K562 (cell line): Measurements from ENCODE around the gene ITGAE. TPM values are rescaled to one million over a fixed set of nuclear protein-coding genes. Genes with fewer than 3 reads are reported as not detected.

Source experiments
- ATAC-seq: fragments of 200-7000 bp; cut with Tn5 transposase; 3 replicates; pipeline ENCODE4 v1.9.1; 2020; ENCODE audit warnings: moderate library complexity
- BruUV-seq: library from RNA; stranded (reverse); fragments of 400-500 nt; replicated peaks from 2 replicates; lab custom pipeline; 2021; lab: Mats Ljungman, UMichigan
- CTCF ChIA-PET: fragments of 300-600 bp; formaldehyde crosslinking; extraction: SDS; loops from one replicate; lab custom pipeline; 2021; ENCODE audit warnings: low intra/inter-chr PET ratio; lab: Yijun Ruan, JAX
- POLR2A ChIA-PET: fragments of 300-600, 350-650 bp; sonication (Branson Sonifier 250); formaldehyde crosslinking; extraction: SDS; loops from one replicate; lab custom pipeline; 2021; ENCODE audit warnings: antibody characterized with exemption, inconsistent platforms; lab: Yijun Ruan, JAX
- DNase-seq, 4 experiments: peaks; one replicate each; pipeline versions ENCODE4 v3.0.0 to v3.0.0-alpha.2; 2011 to 2018; ENCODE audit warnings: low spot score in 3 of 4, mixed read lengths in 3 of 4; ENCODE audit errors: extremely low read depth in 1 of 4
- FAIRE-seq: peaks from 2 replicates; lab custom pipeline; 2011; peaks lifted over from hg19 to GRCh38; lab: Jason Lieb, UNC
- H2AFZ ChIP-seq: 2 replicates; pipeline ENCODE4 v1.6.0; 2011; ENCODE audit warnings: low read depth, low read length, control low read depth, inconsistent platforms
- H3K27ac ChIP-seq: fragments of 200-600 bp; 3 replicates; pipeline ENCODE4 v1.8.0; 2011; ENCODE audit warnings: low read depth, mild to moderate bottlenecking, control low read depth, inconsistent platforms, low read length, moderate library complexity, mixed read lengths; ENCODE audit errors: extremely low read depth
- H3K27me3 ChIP-seq, 2 experiments: fragments of 300-600 bp in 1 of 2; 2 replicates in 1 of 2; 3 replicates in 1 of 2; pipeline versions ENCODE4 v1.6.0 to v1.8.0; 2011; ENCODE audit warnings: inconsistent platforms in 2 of 2, low read length in 2 of 2, mild to moderate bottlenecking in 1 of 2, mixed read lengths in 1 of 2, moderate library complexity in 1 of 2; ENCODE audit not compliant: control insufficient read depth in 2 of 2, insufficient read depth in 2 of 2
- H3K36me3 ChIP-seq: fragments of 300-600 bp; 3 replicates; pipeline ENCODE4 v1.8.0; 2011; ENCODE audit warnings: mild to moderate bottlenecking, low read length, inconsistent platforms; ENCODE audit not compliant: control insufficient read depth, insufficient read depth
- H3K4me1 ChIP-seq, 2 experiments: fragments of 200-600 bp in 1 of 2; replicated peaks in 1 of 2; 2 replicates in 1 of 2; 3 replicates in 1 of 2; pipeline versions ENCODE4 v1.5.1 to v1.8.0; 2011; ENCODE audit warnings: inconsistent platforms in 2 of 2, low read length in 2 of 2, mild to moderate bottlenecking in 1 of 2, mixed read lengths in 1 of 2, moderate library complexity in 1 of 2; ENCODE audit not compliant: control insufficient read depth in 2 of 2, insufficient read depth in 2 of 2
- H3K4me2 ChIP-seq: 2 replicates; pipeline ENCODE4 v1.6.1; 2011; ENCODE audit warnings: low read length, control low read depth, inconsistent platforms, mixed read lengths; ENCODE audit not compliant: insufficient read depth
- H3K4me3 ChIP-seq: fragments of 200-600 bp; sonication (generic), shearing (Covaris generic); 2 replicates; pipeline ENCODE4 v1.5.1; 2016; ENCODE audit warnings: control low read depth, inconsistent platforms
- H3K79me2 ChIP-seq: fragments of 200-600 bp; 3 replicates; pipeline ENCODE4 v1.8.0; 2011; ENCODE audit warnings: low read length, inconsistent platforms; ENCODE audit not compliant: control insufficient read depth, insufficient read depth
- H3K9ac ChIP-seq, 2 experiments: 2 replicates each; pipeline versions ENCODE4 v1.6.0 to v1.6.1; 2011; ENCODE audit warnings: low read depth in 2 of 2, low read length in 2 of 2, control low read depth in 1 of 2, inconsistent platforms in 1 of 2, mild to moderate bottlenecking in 1 of 2, mixed read lengths in 1 of 2; ENCODE audit not compliant: insufficient read depth in 1 of 2
- H3K9me1 ChIP-seq: one replicate; pipeline ENCODE4 v1.6.0; 2011; ENCODE audit warnings: inconsistent platforms, mild to moderate bottlenecking, low read length, moderate library complexity; ENCODE audit not compliant: control insufficient read depth, insufficient read depth
- H3K9me3 ChIP-seq: replicated peaks from 2 replicates; pipeline ENCODE4 v1.5.1; 2011; ENCODE audit warnings: low read depth, low read length, inconsistent platforms; ENCODE audit not compliant: control insufficient read depth, insufficient read depth
- H4K20me1 ChIP-seq: replicated peaks from 2 replicates; pipeline ENCODE4 v1.6.1; 2011; ENCODE audit warnings: low read length, inconsistent platforms, mixed read lengths; ENCODE audit not compliant: control insufficient read depth, insufficient read depth
- ATF1 ChIP-seq, 2 experiments: fragments of 450-650 bp in 1 of 2; IDR thresholded peaks; 2 replicates each; pipeline ENCODE4 v1.6.1; 2016; ENCODE audit warnings: missing compliant biosample characterization in 1 of 2, missing genetic modification characterization in 1 of 2
- CREB3L1 ChIP-seq: fragments of 450-650 bp; IDR thresholded peaks from 2 replicates; pipeline ENCODE4 v1.6.1; 2014; ENCODE audit warnings: low read depth, mild to moderate bottlenecking, moderate library complexity, borderline replicate concordance
- KLF13 ChIP-seq: fragments of 450-650 bp; IDR thresholded peaks from 2 replicates; pipeline ENCODE4 v1.6.1; 2016; ENCODE audit warnings: missing genetic modification characterization, low read depth, mild to moderate bottlenecking, missing compliant biosample characterization, moderate library complexity, borderline replicate concordance
- MTA2 ChIP-seq: fragments of 450-650 bp; IDR thresholded peaks from 2 replicates; pipeline ENCODE4 v1.6.1; 2016; ENCODE audit warnings: low read depth
- MXI1 ChIP-seq: IDR thresholded peaks from 2 replicates; pipeline ENCODE4 v1.6.1; 2011; ENCODE audit warnings: low read depth, mild to moderate bottlenecking, improper control_type of control experiment, low read length
- POLR2AphosphoS2 ChIP-seq: IDR thresholded peaks from 2 replicates; pipeline ENCODE4 v1.6.1; 2012; ENCODE audit warnings: low read length, improper control_type of control experiment
- POLR3A ChIP-seq: IDR thresholded peaks from 2 replicates; pipeline ENCODE4 v1.6.1; 2011; ENCODE audit warnings: borderline replicate concordance, mild to moderate bottlenecking, moderate library complexity; ENCODE audit not compliant: insufficient read length, insufficient read depth; ENCODE audit errors: extremely low read depth
- PRMT5 ChIP-seq: sonication (generic); formaldehyde crosslinking; IDR thresholded peaks from 2 replicates; pipeline ENCODE4 v1.5.0; 2020; ENCODE audit warnings: missing genetic modification reagents
- RFX1 ChIP-seq: fragments of 450-650 bp; IDR thresholded peaks from 2 replicates; pipeline ENCODE4 v1.6.1; 2016; ENCODE audit warnings: mild to moderate bottlenecking, moderate library complexity
- RNF2 ChIP-seq: sonication (generic); IDR thresholded peaks from 2 replicates; pipeline ENCODE4 v1.6.1; 2016
- UBTF ChIP-seq, 2 experiments: IDR thresholded peaks; 2 replicates each; pipeline ENCODE4 v1.6.1; 2012; ENCODE audit warnings: improper control_type of control experiment in 2 of 2, low read depth in 2 of 2, low read length in 2 of 2, borderline replicate concordance in 1 of 2
- ZNF175 ChIP-seq: fragments of 200-800 bp; sonication (Bioruptor generic); IDR thresholded peaks from 2 replicates; pipeline ENCODE4 v1.6.1; 2016; ENCODE audit warnings: low read depth, mild to moderate bottlenecking, missing genetic modification characterization, missing compliant biosample characterization
- ZNF780A ChIP-seq: fragments of 250-450 bp; sonication (Bioruptor Pico); IDR thresholded peaks from 2 replicates; pipeline ENCODE4 v1.5.0; 2021; ENCODE audit warnings: mild to moderate bottlenecking
- WGBS: fragments of 100-300 bp; shearing (Covaris generic); methylation state at CpG from one replicate; pipeline ENCODE4 v1.1.6; 2016; ENCODE audit warnings: low coverage, mixed read lengths; ENCODE audit not compliant: insufficient coverage; ENCODE audit errors: missing lambda C conversion rate; 5-methylcytosine and 5-hydroxymethylcytosine counted together
- in situ Hi-C: fragments of 300-500 bp; cut with MboI; formaldehyde crosslinking; loops from 4 replicates; pipeline ENCODE4 v1.15.0; 2018; ENCODE audit warnings: inconsistent platforms, mixed read lengths
- intact Hi-C: fragments of 100-400 bp; cut with micrococcal nuclease; formaldehyde crosslinking; loops from 2 replicates; pipeline ENCODE4 v1.14.2; 2022
- polyA plus RNA-seq, 8 experiments: library from polyadenylated mRNA; depleted of rRNA in 4 of 8; stranded (reverse) in 5 of 8; unstranded in 3 of 8; fragments of >200 nt; fragmentation: Nextera tagmentation in 2 of 8; fragmentation: Illumina TruSeq in 1 of 8; extraction: Ambion mirVana in 2 of 8; extraction: Trizol in 1 of 8; gene quantifications; 2 replicates each; pipeline versions ENCODE4 v1.2.1 to v1.2.3, GENCODE V29; 2011 to 2014; ENCODE audit warnings: inconsistent platforms in 1 of 8, missing spikeins in 1 of 8
- total RNA-seq, 7 experiments: library from RNA; depleted of rRNA in 6 of 7; stranded (reverse); fragments of >200 nt in 6 of 7; fragmentation: Illumina TruSeq in 2 of 7; extraction: Trizol in 2 of 7; gene quantifications; 2 replicates each; pipeline versions ENCODE4 v1.2.1 to v1.2.3, GENCODE V29; 2011 to 2021; ENCODE audit warnings: low replicate concordance in 1 of 7

The ITGAE gene
- total and polyA plus RNA-seq, 9 of the 15 experiments (the other 6 are each of a cell fraction or from before 2014, with no cell fraction given): 14.8 to 160 (median 27.0) TPM

GRCh38 chr17:3834811-3835210 is 33.8 kb upstream of the ITGAE start:
- in situ Hi-C loops (no loop called here), intact Hi-C loops (no loop called here)
- ATAC-seq (no peak), DNase-seq (no peak), FAIRE-seq (no peak)
- H3K9ac ChIP-seq: no peak overlapping the region
- H3K36me3 ChIP-seq: peaks cover 56% of the 10 kb centered on the region; the same call in 2 of the 3 replicates
- ChIA-PET CTCF (no interaction called here), POLR2A (interaction anchor here (1.1 kb wide), 1 partner anchor 9 kb away, joined by 5 read pairs; no protein-coding TSS in a partner anchor)
- H4K20me1 ChIP-seq: 0 out of 2 replicates have a peak, but pooled peaks cover 5% of the 10 kb centered on the region
- H3K4me1 ChIP-seq: no peaks in the 10 kb centered on the region
- no peak overlapping the region for H3K4me3 ChIP-seq
- no peak overlapping the region for H2AFZ ChIP-seq
- H3K4me2 ChIP-seq: no peak overlapping the region
- BruUV-seq: no TSS peak
- no peaks in the 10 kb centered on the region; the same call in 2 of the 3 replicates for H3K79me2 ChIP-seq
- H3K9me1 ChIP-seq: no peaks in the 10 kb centered on the region
- TF ChIP-seq RNF2: no peak
- no peak for TF ChIP-seq ZNF175 (CRISPR knock-in tag)
- no peak for TF ChIP-seq ZNF780A (CRISPR knock-in tag)
- TF ChIP-seq KLF13 (tag): no peak
- TF ChIP-seq PRMT5 (CRISPR knock-in tag): no peak
- TF ChIP-seq POLR3A: no peak
- no peak for TF ChIP-seq MXI1
- H3K27ac ChIP-seq: no peak overlapping the region
- WGBS: 92% methylated on average over 4 of the region's 4 CpGs
- no peaks in the 10 kb centered on the region for H3K27me3 ChIP-seq
- H3K9me3 ChIP-seq: no peaks in the 10 kb centered on the region

- ChIA-PET POLR2A (no interaction called here), CTCF (no interaction called here)
- no peaks in the 10 kb centered on the region for H3K9me1 ChIP-seq
- in situ Hi-C loops (no loop called here), intact Hi-C loops (no loop called here)
- no peaks in the 10 kb centered on the region for H3K9me3 ChIP-seq
- no peak overlapping the region for H3K9ac ChIP-seq
- 96% methylated on average over 6 of the region's 7 CpGs for WGBS
- H3K4me2 ChIP-seq: no peak overlapping the region
- H4K20me1 ChIP-seq: no peaks in the 10 kb centered on the region
- DNase-seq (no peak), FAIRE-seq (no peak), ATAC-seq (no peak)
- H3K79me2 ChIP-seq: no peaks in the 10 kb centered on the region
- H3K4me3 ChIP-seq: no peak overlapping the region
- H3K4me1 ChIP-seq: no peaks in the 10 kb centered on the region
- no peaks in the 10 kb centered on the region for H3K27me3 ChIP-seq
- H2AFZ ChIP-seq: no peak overlapping the region
- H3K36me3 ChIP-seq: peaks cover 59% of the 10 kb centered on the region
- no peak overlapping the region for H3K27ac ChIP-seq
- no TSS peak for BruUV-seq
- TF ChIP-seq RFX1 (no peak), MTA2 (no peak), UBTF (IDR thresholded peaks at IDR 0.05; ENCODE audit: borderline replicate concordance in 1 of 2, low read depth in 2 of 2, low read length in 2 of 2) (no peak), ATF1 (CRISPR knock-in tag; IDR thresholded peaks at IDR 0.05) (no peak), ATF1 (tag; IDR thresholded peaks at IDR 0.05) (no peak), CREB3L1 (no peak), POLR2AphosphoS2 (no peak)
Measured at GRCh38 chr17:3828852-3829232, 27.9 kb upstream of the ITGAE start.
